HEK293 (cell line): Measurements from ENCODE around the gene RPS28.

ENCODE experiments used
- CTCF ChIA-PET: fragments of 350-600 bp; formaldehyde crosslinking; extraction: SDS; loops from one replicate; lab custom pipeline; 2021; ENCODE audit warnings: antibody characterized with exemption; lab: Yijun Ruan, JAX
- POLR2A ChIA-PET: fragments of 300-600 bp; formaldehyde crosslinking; extraction: SDS; loops from one replicate; lab custom pipeline; 2020; ENCODE audit warnings: antibody characterized with exemption, inconsistent platforms; lab: Yijun Ruan, JAX
- H3K27ac ChIP-seq: fragments of 200-500 bp; sonication (Bioruptor generic); 2 replicates; pipeline ENCODE4 v1.5.1; 2014; ENCODE audit warnings: low read depth, low read length, control low read depth, inconsistent platforms; ENCODE audit errors: extremely low read depth
- H3K36me3 ChIP-seq, 2 experiments: fragments of 200-500 bp in 1 of 2; sonication (Bioruptor generic) in 1 of 2; 1 replicate in 1 of 2; 2 replicates in 1 of 2; pipeline ENCODE4 v1.5.1; 2014 to 2017; ENCODE audit warnings: inconsistent platforms in 2 of 2, low read length in 2 of 2; ENCODE audit not compliant: control insufficient read depth in 2 of 2, insufficient read depth in 1 of 2
- H3K4me1 ChIP-seq: fragments of 200-500 bp; sonication (Bioruptor generic); 2 replicates; pipeline ENCODE4 v1.5.1; 2014; ENCODE audit warnings: mild to moderate bottlenecking, low read length, inconsistent platforms; ENCODE audit not compliant: control insufficient read depth, insufficient read depth
- H3K4me3 ChIP-seq: 2 replicates; pipeline ENCODE4 v1.5.1; 2011; ENCODE audit warnings: low read depth, mild to moderate bottlenecking, control low read depth, low read length, moderate library complexity
- H3K9me3 ChIP-seq: fragments of 200-500 bp; sonication (Bioruptor generic); 2 replicates; pipeline ENCODE4 v1.5.1; 2014; ENCODE audit warnings: low read depth, low read length, inconsistent platforms; ENCODE audit not compliant: control insufficient read depth, insufficient read depth
- BCL11B ChIP-seq: fragments of 450-650 bp; formaldehyde crosslinking; IDR thresholded peaks from 2 replicates; pipeline ENCODE4 v1.5.1; 2016; ENCODE audit warnings: low read depth, missing biosample characterization, missing genetic modification characterization
- GLIS2 ChIP-seq: fragments of 450-650 bp; formaldehyde crosslinking; IDR thresholded peaks from 2 replicates; pipeline ENCODE4 v1.5.1; 2016; ENCODE audit warnings: missing biosample characterization, missing genetic modification characterization
- HOXC10 ChIP-seq: sonication (generic); formaldehyde crosslinking; IDR thresholded peaks from 2 replicates; pipeline ENCODE4 v1.8.1; 2023; ENCODE audit warnings: mild to moderate bottlenecking, missing genetic modification reagents
- IKZF3 ChIP-seq: fragments of 450-650 bp; IDR thresholded peaks from 2 replicates; pipeline ENCODE4 v1.5.0; 2018; ENCODE audit warnings: missing biosample characterization, mild to moderate bottlenecking, missing genetic modification characterization, moderate library complexity
- KLF1 ChIP-seq: fragments of 450-650 bp; formaldehyde crosslinking; IDR thresholded peaks from 2 replicates; pipeline ENCODE4 v1.5.1; 2016; ENCODE audit warnings: missing biosample characterization, missing genetic modification characterization
- OSR2 ChIP-seq: fragments of 450-650 bp; formaldehyde crosslinking; IDR thresholded peaks from 2 replicates; pipeline ENCODE4 v1.5.1; 2016; ENCODE audit warnings: missing biosample characterization, missing genetic modification characterization
- OVOL3 ChIP-seq: fragments of 450-650 bp; formaldehyde crosslinking; IDR thresholded peaks from 2 replicates; pipeline ENCODE4 v1.5.1; 2016; ENCODE audit warnings: missing biosample characterization, missing genetic modification characterization
- PATZ1 ChIP-seq: fragments of 450-650 bp; formaldehyde crosslinking; IDR thresholded peaks from 2 replicates; pipeline ENCODE4 v1.5.1; 2016; ENCODE audit warnings: missing biosample characterization, missing genetic modification characterization
- SALL2 ChIP-seq: fragments of 450-650 bp; formaldehyde crosslinking; IDR thresholded peaks from 2 replicates; pipeline ENCODE4 v1.5.0; 2017; ENCODE audit warnings: missing biosample characterization, mild to moderate bottlenecking, missing genetic modification characterization, borderline replicate concordance
- SETDB1 ChIP-seq: IDR thresholded peaks from one replicate; pipeline ENCODE4 v1.6.1; 2017; ENCODE audit warnings: mild to moderate bottlenecking, low read length, moderate library complexity, mixed read lengths; ENCODE audit not compliant: insufficient read length
- SP7 ChIP-seq: fragments of 450-650 bp; formaldehyde crosslinking; IDR thresholded peaks from 2 replicates; pipeline ENCODE4 v1.5.1; 2016; ENCODE audit warnings: missing biosample characterization, missing genetic modification characterization
- TRIM28 ChIP-seq: IDR thresholded peaks from 2 replicates; pipeline ENCODE4 v1.6.1; 2011; ENCODE audit warnings: low read length, control low read depth, borderline replicate concordance
- TSHZ1 ChIP-seq: fragments of 450-650 bp; formaldehyde crosslinking; IDR thresholded peaks from 2 replicates; pipeline ENCODE4 v1.5.1; 2016; ENCODE audit warnings: missing biosample characterization, missing genetic modification characterization, borderline replicate concordance
- ZBTB44 ChIP-seq: fragments of 450-650 bp; IDR thresholded peaks from 2 replicates; pipeline ENCODE4 v1.5.1; 2018; ENCODE audit warnings: missing biosample characterization, mild to moderate bottlenecking, missing genetic modification characterization
- ZFHX2 ChIP-seq: fragments of 450-650 bp; formaldehyde crosslinking; conservative IDR thresholded peaks from 2 replicates; pipeline ENCODE4 v1.5.1; 2016; ENCODE audit warnings: missing biosample characterization, missing genetic modification characterization
- ZFP41 ChIP-seq: fragments of 450-650 bp; formaldehyde crosslinking; IDR thresholded peaks from 2 replicates; pipeline ENCODE4 v1.5.1; 2016; ENCODE audit warnings: missing biosample characterization, missing genetic modification characterization, borderline replicate concordance
- ZNF19 ChIP-seq: fragments of 450-650 bp; formaldehyde crosslinking; IDR thresholded peaks from 2 replicates; pipeline ENCODE4; 2016; ENCODE audit warnings: missing biosample characterization, missing genetic modification characterization, low read depth
- ZNF221 ChIP-seq: fragments of 450-650 bp; formaldehyde crosslinking; IDR thresholded peaks from 2 replicates; pipeline ENCODE4 v1.5.1; 2017; ENCODE audit warnings: missing biosample characterization, missing genetic modification characterization, borderline replicate concordance
- ZNF24 ChIP-seq: fragments of 450-650 bp; formaldehyde crosslinking; IDR thresholded peaks from 2 replicates; pipeline ENCODE4 v1.5.1; 2016; ENCODE audit warnings: missing biosample characterization, missing genetic modification characterization
- ZNF266 ChIP-seq: fragments of 450-650 bp; formaldehyde crosslinking; IDR thresholded peaks from 2 replicates; pipeline ENCODE4 v1.5.1; 2016; ENCODE audit warnings: missing biosample characterization, missing genetic modification characterization, low read depth
- ZNF423 ChIP-seq: fragments of 450-650 bp; formaldehyde crosslinking; IDR thresholded peaks from 2 replicates; pipeline ENCODE4 v1.5.1; 2016; ENCODE audit warnings: missing biosample characterization, missing genetic modification characterization
- ZNF426 ChIP-seq: fragments of 450-650 bp; formaldehyde crosslinking; IDR thresholded peaks from 2 replicates; pipeline ENCODE4 v1.5.1; 2017; ENCODE audit warnings: missing biosample characterization, missing genetic modification characterization, mild to moderate bottlenecking, inconsistent platforms, moderate library complexity
- ZNF488 ChIP-seq: fragments of 450-650 bp; formaldehyde crosslinking; IDR thresholded peaks from 2 replicates; pipeline ENCODE4 v1.5.1; 2016; ENCODE audit warnings: missing biosample characterization, missing genetic modification characterization
- ZNF529 ChIP-seq: fragments of 450-650 bp; formaldehyde crosslinking; IDR thresholded peaks from 2 replicates; pipeline ENCODE4 v1.5.1; 2017; ENCODE audit warnings: missing genetic modification characterization, missing biosample characterization; ENCODE audit not compliant: insufficient replicate concordance
- ZNF548 ChIP-seq: fragments of 450-650 bp; formaldehyde crosslinking; IDR thresholded peaks from 2 replicates; pipeline ENCODE4 v1.5.1; 2016; ENCODE audit warnings: missing biosample characterization, missing genetic modification characterization
- ZNF777 ChIP-seq: fragments of 450-650 bp; formaldehyde crosslinking; IDR thresholded peaks from 2 replicates; pipeline ENCODE4 v1.5.1; 2017; ENCODE audit warnings: missing biosample characterization, missing genetic modification characterization, borderline replicate concordance
- ZNF791 ChIP-seq: fragments of 450-650 bp; formaldehyde crosslinking; IDR thresholded peaks from 2 replicates; pipeline ENCODE4 v1.5.1; 2016; ENCODE audit warnings: missing biosample characterization, missing genetic modification characterization

The RPS28 gene

GRCh38 chr19:8310342-8311055 is 10.8 kb upstream of the RPS28 start (continued):
- no peak for TF ChIP-seq TSHZ1 (tag by site-specific recombination)

GRCh38 chr19:8311461-8312260 is 9.6 kb upstream of the RPS28 start:
- Histone ChIP-seq H3K4me1 (no peaks in the 10 kb centered on the region), H3K4me3 (no peak overlapping the region), H3K27ac (no peak overlapping the region), H3K9me3 (no peaks in the 10 kb centered on the region), H3K36me3 (peaks cover 27 to 66% of the 10 kb centered on the region in 2 experiments; a peak in 2 of 3 replicates)
- ChIA-PET CTCF (interaction anchor here (0.6 to 0.7 kb wide), 2 partner anchors 24 to 41 kb away, joined by 3 read pairs; no protein-coding TSS in a partner anchor), POLR2A (interaction anchor here (0.6 to 2.1 kb wide), 4 partner anchors 10 to 236 kb away, joined by 3 to 6 read pairs (median 6); partner anchors contain the start of genes NDUFA7 and RPS28)
- peak; percentile 72 for TF ChIP-seq KLF1 (tag by site-specific recombination)
- TF ChIP-seq PATZ1 = 0 out of 2 replicates have a peak, but pooled peaks have one; percentile 23
- no peak for TF ChIP-seq BCL11B (tag by site-specific recombination)
- no peak for TF ChIP-seq SETDB1
- TF ChIP-seq ZNF423 (tag by site-specific recombination) = no peak
- TF ChIP-seq OSR2 (tag by site-specific recombination) = peak; percentile 68
- TF ChIP-seq ZBTB44 (tag by site-specific recombination) = peak; percentile 68; the same call in 1 of the 2 replicates
- TF ChIP-seq ZNF266 (tag by site-specific recombination) = no peak
- TF ChIP-seq ZNF221 = no peak
- no peak for TF ChIP-seq ZNF777 (tag by site-specific recombination)
- no peak for TF ChIP-seq OVOL3 (tag by site-specific recombination)
- 0 out of 2 replicates have a peak, but pooled peaks have one; percentile 22 for TF ChIP-seq SP7 (tag by site-specific recombination)
- no peak for TF ChIP-seq ZNF19
- TF ChIP-seq TRIM28 = no peak
- TF ChIP-seq GLIS2 (tag by site-specific recombination) = 0 out of 2 replicates have a peak, but pooled peaks have one; percentile 5
- no peak for TF ChIP-seq ZNF426 (tag by site-specific recombination)
- TF ChIP-seq SALL2 = no peak
- TF ChIP-seq ZFP41 = no peak
- no peak for TF ChIP-seq ZNF24 (tag by site-specific recombination)
- TF ChIP-seq HOXC10 (CRISPR knock-in tag) = no peak
- peak; percentile 27; the same call in 1 of the 2 replicates for TF ChIP-seq ZFHX2 (tag by site-specific recombination)
- no peak for TF ChIP-seq ZNF488 (tag by site-specific recombination)
- TF ChIP-seq ZNF529 = no peak
- no peak for TF ChIP-seq IKZF3 (tag by site-specific recombination)
- no peak for TF ChIP-seq ZNF548 (tag by site-specific recombination)
- no peak for TF ChIP-seq ZNF791
